MM.1S (cell line): ENCODE results near the gene TBL1XR1.

Experiments used
- CTCF ChIP-seq: fragments of 300-600 bp; sonication (generic); IDR thresholded peaks from 2 replicates; pipeline ENCODE4 v1.5.1; 2016; ENCODE audit warnings: antibody characterized with exemption, low read length, mixed read lengths
- EZH2 ChIP-seq: fragments of 300-600 bp; sonication (generic); optimal IDR thresholded peaks from 2 replicates; pipeline ENCODE3; 2017; ENCODE audit warnings: low read depth, mild to moderate bottlenecking, antibody characterized with exemption, low read length, mixed read lengths
- EZH2phosphoT487 ChIP-seq: fragments of 300-600 bp; sonication (generic); IDR thresholded peaks from 2 replicates; pipeline ENCODE4 v1.6.1; 2018; ENCODE audit warnings: antibody characterized with exemption, low read length

- TF ChIP-seq CTCF: no peak
- TF ChIP-seq EZH2: no peak
- TF ChIP-seq EZH2phosphoT487: no peak
These were observed 39.8 kb downstream of the TBL1XR1 start for GRCh38 chr3:177157492-177157891.
